ENCODE data around the gene CALCOCO2. TPM values are rescaled to one million over a fixed set of nuclear protein-coding genes. Genes with fewer than 3 reads are reported as not detected.
"Not testable (repeated sequence)": the region's sequence is repeated elsewhere in the genome, so short reads cannot be mapped to it uniquely, and the experiment has no call there.

CALCOCO2 gene
- total RNA-seq, 2 experiments from 2014 or later = 179 to 199 TPM

DNA sequence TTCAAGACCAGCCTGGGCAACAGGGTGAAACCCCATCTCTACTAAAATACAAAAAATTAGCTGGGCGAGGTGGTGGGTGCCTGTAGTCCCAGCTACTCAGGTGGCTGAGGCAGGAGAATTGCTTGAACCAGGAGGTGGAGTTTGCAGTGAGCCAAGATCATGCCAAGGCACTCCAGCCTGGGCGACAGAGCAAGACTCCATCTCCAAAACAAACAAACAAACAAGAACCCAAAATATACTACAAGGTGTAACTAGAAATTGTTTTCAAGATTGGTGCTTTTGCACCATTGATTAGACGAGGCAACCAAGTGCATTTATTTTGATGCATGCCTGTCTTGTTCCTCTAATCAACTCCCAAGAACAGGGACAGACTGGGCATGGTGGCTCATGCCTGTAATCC lies 41.6 kb downstream of the CALCOCO2 start:
- not testable (repeated sequence) for H3K27me3 Mint-ChIP-seq; H3K4me3 Mint-ChIP-seq; H3K27ac Mint-ChIP-seq; H3K4me1 Mint-ChIP-seq; DNase-seq; H3K36me3 Mint-ChIP-seq; ATAC-seq (ENCODE audit: low read depth); H3K9me3 Mint-ChIP-seq
- POLR2A ChIA-PET = interaction anchor here (0.5 kb wide), 1 partner anchor 22 kb away, joined by 3 read pairs; no protein-coding TSS in a partner anchor

GRCh38 chr17:48873209-48873608 lies 42.4 kb downstream of the CALCOCO2 start:
- Mint-ChIP-seq H3K27me3 (peaks cover 2% of the 10 kb centered on the region), H3K27ac (no peak overlapping the region), H3K4me3 (no peak overlapping the region), H3K36me3 (no peaks in the 10 kb centered on the region), H3K4me1 (peaks cover 3% of the 10 kb centered on the region), H3K9me3 (no peaks in the 10 kb centered on the region)
- DNase-seq (no peak), ATAC-seq (ENCODE audit: low read depth) (no peak)
- POLR2A ChIA-PET = no interaction called here

DNA sequence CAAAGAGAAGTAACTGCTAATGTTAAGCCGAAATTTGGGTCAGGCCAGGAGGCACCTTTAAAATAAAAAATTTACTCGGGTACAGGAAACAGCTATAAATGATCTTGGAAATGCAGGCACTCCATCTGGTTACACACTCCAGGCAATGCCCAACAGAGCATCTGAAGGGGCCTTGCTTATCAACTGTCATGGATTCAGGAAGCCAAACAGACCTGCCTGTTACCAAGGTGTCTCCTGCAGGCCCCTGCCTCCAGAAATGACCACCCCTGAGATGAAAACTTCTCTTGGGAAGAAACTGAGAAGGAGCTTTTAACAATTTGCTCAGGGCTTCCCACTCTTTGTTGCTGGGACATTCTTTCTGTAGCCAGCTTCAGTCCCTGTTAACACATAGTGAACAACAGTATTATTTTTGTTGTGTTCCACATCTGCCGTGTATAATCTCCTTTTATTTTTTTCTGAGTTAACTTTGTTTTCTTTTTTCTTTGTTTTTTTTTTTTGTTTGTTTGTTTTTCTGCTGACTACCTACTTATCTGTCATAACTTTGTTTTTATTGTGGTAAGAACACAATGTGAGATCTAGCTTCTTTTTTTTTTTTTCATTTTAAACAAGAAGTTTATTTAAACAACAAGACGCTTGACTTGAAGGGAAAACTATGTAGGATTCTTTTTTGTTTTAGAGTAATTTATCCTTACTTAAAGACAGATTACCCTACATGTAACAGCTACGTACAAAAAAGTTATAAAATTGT lies 43.0 kb downstream of the CALCOCO2 start:
- H3K27me3 Mint-ChIP-seq = peaks cover 2% of the 10 kb centered on the region
- DNase-seq (no peak), ATAC-seq (ENCODE audit: low read depth) (no peak)
- peaks cover 3% of the 10 kb centered on the region for H3K4me1 Mint-ChIP-seq
- H3K9me3 Mint-ChIP-seq = no peaks in the 10 kb centered on the region
- H3K4me3 Mint-ChIP-seq = no peak overlapping the region
- POLR2A ChIA-PET = no interaction called here
- no peaks in the 10 kb centered on the region for H3K36me3 Mint-ChIP-seq
- no peak overlapping the region for H3K27ac Mint-ChIP-seq

DNA sequence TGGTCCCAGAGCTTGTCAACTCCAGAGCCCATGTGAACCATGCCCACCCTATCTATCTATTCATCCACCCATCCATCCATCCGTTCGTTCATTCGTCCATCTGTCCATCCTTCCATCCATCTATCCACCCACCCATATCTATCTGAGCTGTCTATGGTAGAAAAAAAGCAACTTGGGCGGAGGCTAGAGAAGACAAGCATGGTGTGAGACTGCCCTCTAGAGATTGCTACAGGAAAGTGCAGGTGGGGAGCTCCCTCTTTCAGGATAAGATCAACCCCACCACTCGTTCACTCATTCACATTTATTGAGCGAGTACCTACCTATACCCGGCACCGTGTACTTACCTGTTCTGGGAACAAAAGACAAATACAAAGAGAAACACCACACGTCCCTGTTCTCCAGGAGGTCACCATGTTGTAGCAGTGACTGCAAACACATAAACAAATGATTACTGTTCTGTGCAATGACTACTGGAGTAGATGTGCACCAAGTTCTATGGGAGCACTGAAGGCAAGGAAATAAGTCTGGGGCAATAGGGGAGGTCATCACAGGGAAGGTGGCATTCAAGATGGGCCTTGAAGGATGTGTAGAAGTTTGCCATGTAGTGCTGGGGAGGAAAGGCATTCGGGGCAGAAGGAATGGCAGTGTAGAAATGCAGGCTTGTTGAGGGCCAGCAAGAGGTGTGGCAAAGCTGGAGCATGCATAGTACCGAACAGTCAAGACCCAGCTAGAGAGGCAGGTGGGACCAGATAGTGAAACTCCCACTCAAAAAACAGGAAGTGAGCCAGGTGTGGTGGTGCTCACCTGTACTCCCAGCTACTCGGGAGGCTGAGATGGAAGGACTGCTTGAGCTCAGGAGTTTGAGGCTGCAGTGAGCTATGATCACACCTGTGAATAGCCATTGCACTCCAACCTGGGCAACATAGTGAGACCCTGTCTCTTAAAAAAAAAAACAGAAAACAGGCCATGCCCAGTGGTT lies 48.4 kb downstream of the CALCOCO2 start:
- POLR2A ChIA-PET = interaction anchor here (0.5 to 2.0 kb wide), 6 partner anchors 13 to 156 kb away, joined by 3 to 13 read pairs (median 4); partner anchors contain the start of genes ATP5MC1 and PRAC2
- peaks cover 2% of the 10 kb centered on the region for H3K27me3 Mint-ChIP-seq
- ATAC-seq (ENCODE audit: low read depth) (peak; percentile 75), DNase-seq (no peak)
- no peaks in the 10 kb centered on the region for H3K9me3 Mint-ChIP-seq
- peaks cover 13% of the 10 kb centered on the region for H3K4me1 Mint-ChIP-seq
- H3K27ac Mint-ChIP-seq = no peak overlapping the region
- H3K4me3 Mint-ChIP-seq = no peak overlapping the region
- no peaks in the 10 kb centered on the region for H3K36me3 Mint-ChIP-seq

- Mint-ChIP-seq H3K4me1 (peaks cover 15% of the 10 kb centered on the region), H3K27ac (no peak overlapping the region), H3K4me3 (no peak overlapping the region), H3K27me3 (no peaks in the 10 kb centered on the region), H3K9me3 (no peaks in the 10 kb centered on the region), H3K36me3 (no peaks in the 10 kb centered on the region)
- ATAC-seq (ENCODE audit: low read depth) (peak; percentile 45), DNase-seq (no peak)
- POLR2A ChIA-PET = no interaction called here
These were observed 51.4 kb downstream of the CALCOCO2 start for GRCh38 chr17:48882272-48882671.

GRCh38 chr17:48883171-48883570 lies 52.3 kb downstream of the CALCOCO2 start:
- no peaks in the 10 kb centered on the region for H3K36me3 Mint-ChIP-seq
- H3K27me3 Mint-ChIP-seq = no peaks in the 10 kb centered on the region
- DNase-seq (no peak), ATAC-seq (ENCODE audit: low read depth) (no peak)
- H3K9me3 Mint-ChIP-seq = no peaks in the 10 kb centered on the region
- H3K4me1 Mint-ChIP-seq = peaks cover 13% of the 10 kb centered on the region
- H3K4me3 Mint-ChIP-seq = no peak overlapping the region
- POLR2A ChIA-PET = no interaction called here
- no peak overlapping the region for H3K27ac Mint-ChIP-seq

GRCh38 chr17:48890086-48890485 lies 59.3 kb downstream of the CALCOCO2 start:
- Mint-ChIP-seq H3K27me3 (no peaks in the 10 kb centered on the region), H3K9me3 (no peaks in the 10 kb centered on the region), H3K36me3 (no peaks in the 10 kb centered on the region), H3K27ac (no peak overlapping the region), H3K4me3 (no peak overlapping the region), H3K4me1 (peaks cover 12% of the 10 kb centered on the region)
- POLR2A ChIA-PET = no interaction called here
- DNase-seq = no peak
- no peak for ATAC-seq (ENCODE audit: low read depth)

DNA sequence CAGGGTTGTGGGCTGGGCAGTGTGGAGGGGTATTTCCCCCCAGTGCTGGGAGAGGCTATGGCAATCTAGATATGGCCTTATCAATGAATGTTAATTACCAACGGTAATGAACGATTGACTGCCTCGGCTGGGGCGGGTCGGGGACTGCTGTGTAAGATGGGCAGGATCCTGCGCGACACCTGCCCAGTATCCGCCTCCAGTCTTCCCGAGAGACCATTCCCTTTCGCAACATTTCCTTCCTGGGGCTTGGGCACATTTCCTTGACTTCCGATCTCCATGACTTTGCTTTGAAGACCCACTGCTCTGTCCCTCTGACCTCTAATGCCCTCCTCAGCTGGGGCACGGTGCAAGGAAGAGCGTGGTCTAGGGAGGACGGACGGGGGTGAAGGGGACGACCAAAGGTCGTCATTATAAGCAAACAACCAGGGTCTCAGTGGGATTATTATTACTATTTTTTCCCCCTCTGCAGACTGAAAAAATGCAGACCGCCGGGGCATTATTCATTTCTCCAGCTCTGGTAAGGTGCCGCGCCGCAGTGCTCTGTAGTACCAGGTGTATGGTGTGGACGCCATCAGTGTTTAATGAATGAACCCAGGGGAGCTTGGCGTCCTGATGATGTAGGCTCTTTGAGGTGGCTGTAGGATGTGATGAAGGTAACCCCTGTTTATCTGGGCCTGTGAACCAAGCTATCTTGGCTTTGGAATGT lies 62.3 kb downstream of the CALCOCO2 start:
- H3K27me3 Mint-ChIP-seq = no peaks in the 10 kb centered on the region
- H3K27ac Mint-ChIP-seq = peak overlapping the region; percentile 86
- DNase-seq = no peak
- no peak for ATAC-seq (ENCODE audit: low read depth)
- POLR2A ChIA-PET = interaction anchor here (0.8 to 4.9 kb wide), 9 partner anchors 8 to 326 kb away, joined by 3 to 65 read pairs (median 4); partner anchors contain the start of genes SNF8 and UBE2Z
- H3K9me3 Mint-ChIP-seq = no peaks in the 10 kb centered on the region
- peaks cover 22% of the 10 kb centered on the region for H3K4me1 Mint-ChIP-seq
- peak overlapping the region; percentile 92 for H3K4me3 Mint-ChIP-seq
- peaks cover 7% of the 10 kb centered on the region for H3K36me3 Mint-ChIP-seq

DNA sequence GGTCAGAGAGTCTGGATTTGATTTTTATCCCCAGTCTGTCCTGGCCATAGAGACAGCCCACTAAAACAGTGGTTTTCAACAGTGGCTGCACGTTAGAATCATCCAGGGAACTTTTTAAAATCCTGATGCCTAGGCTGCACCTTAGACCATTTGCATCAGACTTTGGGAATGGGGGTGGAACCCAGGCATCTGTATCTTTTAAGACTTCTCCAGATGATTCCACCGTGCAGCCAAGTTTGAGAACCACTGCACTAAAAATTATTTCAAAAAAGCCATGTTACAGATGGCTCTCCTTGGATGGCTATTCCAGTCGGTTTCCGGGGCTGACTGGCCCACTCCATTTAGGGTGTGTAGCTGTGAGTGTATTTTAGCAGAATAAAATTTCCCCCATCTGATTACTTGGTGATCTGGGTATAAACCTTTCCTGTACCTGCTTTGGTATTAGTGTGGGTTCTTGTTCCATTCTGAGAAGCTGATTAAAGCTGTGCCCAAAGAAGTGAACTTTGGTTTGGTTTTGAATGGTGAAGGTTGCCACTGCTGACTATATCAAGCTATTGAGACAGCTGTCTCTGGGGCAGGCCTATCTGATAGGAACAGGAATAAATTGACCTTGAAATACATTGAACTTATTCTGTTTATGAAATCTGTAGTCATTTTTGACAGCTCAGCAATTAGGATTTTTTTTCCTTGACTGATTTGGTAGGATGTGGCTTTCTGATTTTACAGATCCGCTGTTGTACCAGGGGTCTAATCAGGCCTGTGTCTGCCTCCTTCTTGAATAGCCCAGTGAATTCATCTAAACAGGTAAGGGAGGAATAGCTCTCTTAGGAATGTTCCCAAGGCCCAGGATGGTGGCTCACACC lies 63.0 kb downstream of the CALCOCO2 start:
- Mint-ChIP-seq H3K36me3 (peaks cover 7% of the 10 kb centered on the region), H3K4me1 (peaks cover 22% of the 10 kb centered on the region)
- POLR2A ChIA-PET = interaction anchor here (1.2 to 4.9 kb wide), 3 partner anchors 15 to 51 kb away, joined by 3 to 65 read pairs (median 12); partner anchors contain the start of genes SNF8 and UBE2Z

GRCh38 chr17:48894886-48895285 lies 64.1 kb downstream of the CALCOCO2 start:
- H3K27ac Mint-ChIP-seq = no peak overlapping the region
- no peak overlapping the region for H3K4me3 Mint-ChIP-seq
- ATAC-seq (ENCODE audit: low read depth) (no peak), DNase-seq (no peak)
- H3K36me3 Mint-ChIP-seq = peaks cover 7% of the 10 kb centered on the region
- H3K27me3 Mint-ChIP-seq = no peaks in the 10 kb centered on the region
- POLR2A ChIA-PET = interaction anchor here (4.9 kb wide), 1 partner anchor 14 kb away, joined by 65 read pairs; the partner anchor contains the start of gene UBE2Z
- peaks cover 22% of the 10 kb centered on the region for H3K4me1 Mint-ChIP-seq
- H3K9me3 Mint-ChIP-seq = no peaks in the 10 kb centered on the region

More for the DNA sequence above, 63.0 kb downstream of the CALCOCO2 start:
- Mint-ChIP-seq H3K27ac (no peak overlapping the region), H3K4me3 (peak overlapping the region; percentile 92), H3K27me3 (no peaks in the 10 kb centered on the region), H3K9me3 (no peaks in the 10 kb centered on the region)
- ATAC-seq (ENCODE audit: low read depth) = no peak
- DNase-seq = no peak

- no peaks in the 10 kb centered on the region for H3K36me3 Mint-ChIP-seq
- peaks cover 4% of the 10 kb centered on the region for H3K4me1 Mint-ChIP-seq
- POLR2A ChIA-PET = interaction anchor here (2.0 kb wide), 1 partner anchor 9 kb away, joined by 8 read pairs; the partner anchor contains the start of gene ATP5MC1
- no peak overlapping the region for H3K4me3 Mint-ChIP-seq
- H3K27me3 Mint-ChIP-seq = no peaks in the 10 kb centered on the region
- DNase-seq = no peak
- no peak overlapping the region for H3K27ac Mint-ChIP-seq
- ATAC-seq (ENCODE audit: low read depth) = no peak
- H3K9me3 Mint-ChIP-seq = no peaks in the 10 kb centered on the region
These were observed 70.4 kb downstream of the CALCOCO2 start for GRCh38 chr17:48901241-48901640.

DNA sequence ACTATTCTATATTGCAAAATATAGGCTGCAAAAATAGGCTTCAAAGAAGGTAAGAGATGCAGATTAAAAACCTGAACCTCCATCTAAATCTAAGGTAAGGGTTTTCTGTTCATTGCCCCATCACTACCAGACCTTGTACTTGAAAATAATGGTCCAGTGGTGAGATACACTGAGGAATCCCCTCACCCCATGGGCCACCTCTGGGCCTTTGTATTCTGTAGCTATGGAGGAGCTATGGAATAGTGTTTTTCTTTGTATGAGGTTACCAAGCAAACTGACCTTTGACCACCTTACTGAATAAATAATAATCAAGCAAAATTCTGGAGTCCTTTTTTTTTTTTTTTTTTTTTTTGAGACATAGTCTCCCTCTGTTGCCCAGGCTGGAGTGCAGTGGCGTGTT lies 72.6 kb downstream of the CALCOCO2 start:
- Mint-ChIP-seq H3K4me1 (peaks cover 5% of the 10 kb centered on the region), H3K27ac (no peak overlapping the region), H3K36me3 (no peaks in the 10 kb centered on the region), H3K4me3 (no peak overlapping the region), H3K27me3 (no peaks in the 10 kb centered on the region), H3K9me3 (no peaks in the 10 kb centered on the region)
- ATAC-seq (ENCODE audit: low read depth) (no peak), DNase-seq (no peak)
- POLR2A ChIA-PET = no interaction called here
